Neural progenitor cell (in vitro differentiated cells): ENCODE data around the gene HNF4A. TPM values are rescaled to one million over a fixed set of nuclear protein-coding genes. Genes with fewer than 3 reads are reported as not detected.

Source experiments
- DNase-seq: peaks from one replicate; pipeline ENCODE4 v3.0.0-alpha.2; 2016; ENCODE audit warnings: low spot score
- H2AFZ ChIP-seq: fragments of 200-600 bp; sonication (generic); replicated peaks from 2 replicates; pipeline ENCODE4 v1.6.1; 2016; ENCODE audit warnings: antibody characterized with exemption
- H3F3A ChIP-seq: fragments of 200-600 bp; sonication (generic); 2 replicates; pipeline ENCODE4 v1.6.1; 2016; ENCODE audit warnings: antibody characterized with exemption, low read depth
- H3K27ac ChIP-seq: fragments of 200-600 bp; sonication (generic); 2 replicates; pipeline ENCODE4 v1.5.1; 2016; ENCODE audit warnings: mild to moderate bottlenecking
- H3K27me3 ChIP-seq: fragments of 200-600 bp; sonication (generic); 2 replicates; pipeline ENCODE4 v1.6.1; 2016; ENCODE audit warnings: mild to moderate bottlenecking, moderate library complexity
- H3K36me3 ChIP-seq: fragments of 200-600 bp; sonication (generic); 2 replicates; pipeline ENCODE4 v1.5.1; 2016
- H3K4me1 ChIP-seq: fragments of 200-600 bp; sonication (generic); 2 replicates; pipeline ENCODE4 v1.6.1; 2016; ENCODE audit warnings: mixed run types
- H3K4me2 ChIP-seq: fragments of 200-600 bp; sonication (generic); 2 replicates; pipeline ENCODE4 v1.6.1; 2016
- H3K4me3 ChIP-seq: fragments of 200-600 bp; sonication (generic); 2 replicates; pipeline ENCODE4 v1.5.1; 2016
- H3K79me2 ChIP-seq: fragments of 200-600 bp; sonication (generic); 2 replicates; pipeline ENCODE4 v1.6.1; 2016; ENCODE audit warnings: low read depth
- H3K9ac ChIP-seq: fragments of 200-600 bp; sonication (generic); 2 replicates; pipeline ENCODE4 v1.6.1; 2016
- H3K9me3 ChIP-seq: fragments of 200-600 bp; sonication (generic); 2 replicates; pipeline ENCODE4 v1.5.1; 2016; ENCODE audit warnings: low read depth
- H4K20me1 ChIP-seq: fragments of 200-600 bp; sonication (generic); 2 replicates; pipeline ENCODE4 v1.6.1; 2016; ENCODE audit warnings: low read depth
- H3K27ac Mint-ChIP-seq: 3 replicates; pipeline ENCODE4 v1.8.0; 2021; ENCODE audit warnings: mixed read lengths
- H3K27me3 Mint-ChIP-seq: 2 replicates; pipeline ENCODE4 v1.8.0; 2022; ENCODE audit warnings: low read depth, mild to moderate bottlenecking, inconsistent platforms, moderate library complexity, mixed read lengths; ENCODE audit not compliant: insufficient read depth
- H3K36me3 Mint-ChIP-seq: 3 replicates; pipeline ENCODE4 v1.8.0; 2021; ENCODE audit warnings: mixed read lengths
- H3K4me1 Mint-ChIP-seq: 3 replicates; pipeline ENCODE4 v1.8.0; 2021; ENCODE audit warnings: mixed read lengths
- H3K4me3 Mint-ChIP-seq: 3 replicates; pipeline ENCODE4 v1.8.0; 2021; ENCODE audit warnings: mild to moderate bottlenecking, moderate library complexity, mixed read lengths
- H3K9me3 Mint-ChIP-seq: 3 replicates; pipeline ENCODE4 v1.8.0; 2020; ENCODE audit warnings: mixed read lengths
- EZH2 ChIP-seq: fragments of 200-600 bp; sonication (generic); IDR thresholded peaks from 2 replicates; pipeline ENCODE4 v1.6.1; 2017; ENCODE audit warnings: antibody characterized with exemption, mild to moderate bottlenecking, moderate library complexity
- EZH2phosphoT487 ChIP-seq: fragments of 200-600 bp; sonication (generic); IDR thresholded peaks from 2 replicates; pipeline ENCODE4 v1.6.1; 2017; ENCODE audit warnings: antibody characterized with exemption
- total RNA-seq: library from RNA; depleted of rRNA; stranded (reverse); fragments of >200 nt; gene quantifications from 2 replicates; pipeline ENCODE4 v1.2.3, GENCODE V29; 2015; ENCODE audit warnings: low replicate concordance
- TF ChIP-seq, protein P1 (sequence below): fragments of 200-600 bp; sonication (generic); IDR thresholded peaks from 2 replicates; pipeline ENCODE4 v1.5.1; 2017; ENCODE audit warnings: antibody characterized with exemption, mild to moderate bottlenecking

HNF4A gene
- total RNA-seq, 1 donor from 2014 or later = 1.6 TPM

DNA sequence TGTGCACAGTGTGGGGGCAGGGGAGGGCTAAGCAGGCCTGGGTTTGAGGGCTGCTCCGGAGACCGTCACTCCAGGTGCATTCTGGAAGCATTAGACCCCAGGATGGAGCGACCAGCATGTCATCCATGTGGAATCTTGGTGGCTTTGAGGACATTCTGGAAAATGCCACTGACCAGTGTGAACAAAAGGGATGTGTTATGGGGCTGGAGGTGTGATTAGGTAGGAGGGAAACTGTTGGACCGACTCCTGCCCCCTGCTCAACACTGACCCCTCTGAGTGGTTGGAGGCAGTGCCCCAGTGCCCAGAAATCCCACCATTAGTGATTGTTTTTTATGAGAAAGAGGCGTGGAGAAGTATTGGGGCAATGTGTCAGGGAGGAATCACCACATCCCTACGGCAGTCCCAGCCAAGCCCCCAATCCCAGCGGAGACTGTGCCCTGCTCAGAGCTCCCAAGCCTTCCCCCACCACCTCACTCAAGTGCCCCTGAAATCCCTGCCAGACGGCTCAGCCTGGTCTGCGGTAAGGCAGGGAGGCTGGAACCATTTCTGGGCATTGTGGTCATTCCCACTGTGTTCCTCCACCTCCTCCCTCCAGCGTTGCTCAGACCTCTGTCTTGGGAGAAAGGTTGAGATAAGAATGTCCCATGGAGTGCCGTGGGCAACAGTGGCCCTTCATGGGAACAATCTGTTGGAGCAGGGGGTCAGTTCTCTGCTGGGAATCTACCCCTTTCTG lies 76.2 kb downstream of the HNF4A start:
- Histone ChIP-seq H3K27ac (no peak overlapping the region), H3K4me1 (no peaks in the 10 kb centered on the region), H3K4me3 (no peak overlapping the region), H3K9ac (no peak overlapping the region), H3K27me3 (no peaks in the 10 kb centered on the region), H3K4me2 (no peak overlapping the region), H3K9me3 (no peaks in the 10 kb centered on the region), H2AFZ (no peak overlapping the region), H3F3A (no peaks in the 10 kb centered on the region), H4K20me1 (no peaks in the 10 kb centered on the region), H3K36me3 (no peaks in the 10 kb centered on the region), H3K79me2 (no peaks in the 10 kb centered on the region)
- Mint-ChIP-seq H3K4me3 (no peak overlapping the region), H3K27ac (no peak overlapping the region), H3K9me3 (no peaks in the 10 kb centered on the region), H3K4me1 (no peaks in the 10 kb centered on the region), H3K36me3 (no peaks in the 10 kb centered on the region), H3K27me3 (peaks cover 5% of the 10 kb centered on the region)
- TF ChIP-seq EZH2phosphoT487 = no peak
- no peak for TF ChIP-seq EZH2
- TF ChIP-seq, protein P1, sequence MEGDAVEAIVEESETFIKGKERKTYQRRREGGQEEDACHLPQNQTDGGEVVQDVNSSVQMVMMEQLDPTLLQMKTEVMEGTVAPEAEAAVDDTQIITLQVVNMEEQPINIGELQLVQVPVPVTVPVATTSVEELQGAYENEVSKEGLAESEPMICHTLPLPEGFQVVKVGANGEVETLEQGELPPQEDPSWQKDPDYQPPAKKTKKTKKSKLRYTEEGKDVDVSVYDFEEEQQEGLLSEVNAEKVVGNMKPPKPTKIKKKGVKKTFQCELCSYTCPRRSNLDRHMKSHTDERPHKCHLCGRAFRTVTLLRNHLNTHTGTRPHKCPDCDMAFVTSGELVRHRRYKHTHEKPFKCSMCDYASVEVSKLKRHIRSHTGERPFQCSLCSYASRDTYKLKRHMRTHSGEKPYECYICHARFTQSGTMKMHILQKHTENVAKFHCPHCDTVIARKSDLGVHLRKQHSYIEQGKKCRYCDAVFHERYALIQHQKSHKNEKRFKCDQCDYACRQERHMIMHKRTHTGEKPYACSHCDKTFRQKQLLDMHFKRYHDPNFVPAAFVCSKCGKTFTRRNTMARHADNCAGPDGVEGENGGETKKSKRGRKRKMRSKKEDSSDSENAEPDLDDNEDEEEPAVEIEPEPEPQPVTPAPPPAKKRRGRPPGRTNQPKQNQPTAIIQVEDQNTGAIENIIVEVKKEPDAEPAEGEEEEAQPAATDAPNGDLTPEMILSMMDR = peak; percentile 12
- no peak for DNase-seq

DNA sequence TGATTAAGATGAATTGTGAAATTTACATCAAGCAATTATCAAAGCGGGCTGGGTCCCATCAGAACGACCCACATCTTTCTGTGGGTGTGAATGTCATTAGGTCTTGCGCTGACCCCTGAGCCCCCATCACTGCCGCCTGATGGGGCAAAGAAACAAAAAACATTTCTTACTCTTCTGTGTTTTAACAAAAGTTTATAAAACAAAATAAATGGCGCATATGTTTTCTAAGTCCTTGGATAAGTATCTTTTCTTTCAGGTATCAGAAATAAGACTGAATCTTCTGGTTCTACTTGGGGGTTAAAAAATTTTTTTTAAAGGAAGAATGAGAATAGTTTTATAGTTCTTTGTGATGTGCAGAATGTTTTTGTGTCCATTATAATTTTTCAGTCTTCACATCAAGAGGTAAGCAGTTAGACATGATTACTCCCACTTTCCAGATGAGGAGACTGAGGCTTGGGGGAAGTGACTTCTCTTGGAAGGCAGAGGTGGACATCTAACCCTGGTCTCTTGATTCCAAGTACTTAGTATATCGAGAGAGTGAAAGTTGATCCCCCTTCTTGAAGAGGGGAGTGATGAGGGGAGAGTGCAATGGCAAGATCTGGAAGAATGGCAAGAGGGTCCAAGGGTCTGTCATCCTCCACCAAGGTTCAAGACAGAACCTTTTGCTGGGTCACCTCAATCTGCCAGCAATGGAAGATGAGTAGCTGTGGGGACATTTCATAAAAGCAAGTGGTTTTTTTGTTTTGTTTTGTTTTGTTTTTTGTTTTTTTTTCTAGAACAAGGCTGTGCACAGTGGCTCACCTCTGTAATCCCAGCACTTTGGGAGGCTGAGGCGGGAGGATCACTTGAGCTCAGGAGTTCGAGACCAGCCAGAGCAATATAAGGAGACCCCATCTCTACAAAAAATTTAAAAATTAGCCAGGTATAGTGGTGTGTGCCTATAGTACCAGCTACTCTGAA lies 77.4 kb downstream of the HNF4A start:
- H3F3A ChIP-seq = peaks cover 7% of the 10 kb centered on the region

DNA sequence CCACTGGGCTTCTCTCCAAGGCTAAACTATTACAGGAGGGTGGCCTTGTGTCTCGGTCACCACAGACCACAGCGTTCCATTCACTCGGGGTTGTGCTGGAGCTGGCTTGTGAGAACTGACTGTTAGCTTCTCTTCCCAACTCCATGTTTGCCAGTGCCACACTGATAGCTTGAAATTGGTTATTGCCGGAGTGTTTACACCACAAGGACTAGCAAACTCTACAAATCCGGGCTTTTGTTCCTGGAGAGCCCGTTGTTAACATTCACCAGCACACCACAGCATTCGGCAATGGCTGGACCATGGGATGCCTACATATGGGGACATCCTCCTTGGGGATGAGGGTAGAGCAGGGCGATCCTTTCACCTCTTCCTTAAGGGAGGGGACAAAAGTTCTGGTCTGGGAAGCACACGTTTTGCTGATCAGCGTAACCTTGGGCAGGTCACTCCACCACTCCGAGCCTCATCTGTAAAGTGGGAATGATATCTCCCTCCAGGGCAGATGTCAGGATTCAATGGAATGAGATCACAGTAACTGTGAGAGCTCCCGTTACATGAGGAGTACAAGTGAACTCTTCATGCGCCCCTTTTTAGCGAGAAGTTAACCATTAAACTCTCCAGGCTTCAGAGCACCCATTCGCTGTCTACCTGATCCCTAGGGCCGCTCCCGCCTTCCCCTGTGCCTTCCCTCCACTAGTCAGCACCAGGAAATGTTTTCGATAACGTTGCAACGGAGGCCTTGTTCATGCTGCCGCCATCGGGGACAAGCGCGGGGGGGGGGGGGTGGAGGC lies 78.4 kb downstream of the HNF4A start:
- no peak for DNase-seq
- TF ChIP-seq EZH2phosphoT487 (no peak), EZH2 (no peak)
- TF ChIP-seq, protein P1 = no peak
- H3K9ac ChIP-seq = no peak overlapping the region
- H3K4me3 ChIP-seq = no peak overlapping the region
- H3F3A ChIP-seq = peaks cover 7% of the 10 kb centered on the region
- H3K4me2 ChIP-seq = no peak overlapping the region
- Mint-ChIP-seq H3K9me3 (no peaks in the 10 kb centered on the region), H3K4me1 (no peaks in the 10 kb centered on the region), H3K27ac (no peak overlapping the region), H3K36me3 (no peaks in the 10 kb centered on the region), H3K4me3 (no peak overlapping the region), H3K27me3 (peaks cover 5% of the 10 kb centered on the region)
- no peaks in the 10 kb centered on the region for H3K79me2 ChIP-seq
- no peak overlapping the region for H2AFZ ChIP-seq
- no peaks in the 10 kb centered on the region for H3K36me3 ChIP-seq
- no peaks in the 10 kb centered on the region for H3K27me3 ChIP-seq
- H3K27ac ChIP-seq = no peak overlapping the region
- H3K4me1 ChIP-seq = no peaks in the 10 kb centered on the region
- H3K9me3 ChIP-seq = no peaks in the 10 kb centered on the region
- no peaks in the 10 kb centered on the region for H4K20me1 ChIP-seq

More for the DNA sequence above, 77.4 kb downstream of the HNF4A start:
- H3K36me3 Mint-ChIP-seq = no peaks in the 10 kb centered on the region
- H2AFZ ChIP-seq = no peak overlapping the region
- no peak overlapping the region for H3K9ac ChIP-seq
- H3K9me3 ChIP-seq = no peaks in the 10 kb centered on the region
- H3K4me1 ChIP-seq = no peaks in the 10 kb centered on the region
- no peaks in the 10 kb centered on the region for H3K79me2 ChIP-seq
- no peak overlapping the region for H3K27ac Mint-ChIP-seq
- H3K4me3 Mint-ChIP-seq = no peak overlapping the region
- H3K27me3 ChIP-seq = no peaks in the 10 kb centered on the region
- no peaks in the 10 kb centered on the region for H3K36me3 ChIP-seq
- no peaks in the 10 kb centered on the region for H4K20me1 ChIP-seq
- DNase-seq = no peak
- H3K27me3 Mint-ChIP-seq = peaks cover 5% of the 10 kb centered on the region
- no peak overlapping the region for H3K27ac ChIP-seq
- H3K4me1 Mint-ChIP-seq = no peaks in the 10 kb centered on the region
- H3K4me2 ChIP-seq = no peak overlapping the region
- H3K4me3 ChIP-seq = no peak overlapping the region
- no peak for TF ChIP-seq EZH2phosphoT487
- TF ChIP-seq, protein P1 = no peak
- TF ChIP-seq EZH2 = no peak
- H3K9me3 Mint-ChIP-seq = no peaks in the 10 kb centered on the region
